ENCODE results near the gene CCDC30.
"Not testable (repeated sequence)": the region's sequence is repeated elsewhere in the genome, so short reads cannot be mapped to it uniquely, and the experiment has no call there.

Gene CCDC30

DNA sequence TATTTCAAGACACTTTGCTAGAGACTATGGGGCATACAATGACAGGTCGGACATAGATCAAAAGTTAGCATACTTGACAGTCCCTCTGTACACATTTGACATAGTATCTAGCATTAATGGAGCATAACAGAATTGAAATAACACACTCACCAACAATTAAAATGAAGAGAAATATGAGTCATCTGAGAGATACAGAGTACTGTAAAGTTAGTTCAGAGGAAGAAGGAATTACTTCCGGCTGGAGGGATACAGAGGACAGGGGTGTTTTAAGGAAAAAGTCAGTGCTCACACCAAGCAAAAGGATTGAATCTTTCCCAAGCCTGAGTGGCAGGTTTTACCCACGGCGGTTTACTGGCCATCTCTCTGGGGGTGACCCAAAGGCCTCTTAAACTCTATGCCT lies 9.7 kb upstream of the CCDC30 start:
- DNase-seq = no peak

DNA sequence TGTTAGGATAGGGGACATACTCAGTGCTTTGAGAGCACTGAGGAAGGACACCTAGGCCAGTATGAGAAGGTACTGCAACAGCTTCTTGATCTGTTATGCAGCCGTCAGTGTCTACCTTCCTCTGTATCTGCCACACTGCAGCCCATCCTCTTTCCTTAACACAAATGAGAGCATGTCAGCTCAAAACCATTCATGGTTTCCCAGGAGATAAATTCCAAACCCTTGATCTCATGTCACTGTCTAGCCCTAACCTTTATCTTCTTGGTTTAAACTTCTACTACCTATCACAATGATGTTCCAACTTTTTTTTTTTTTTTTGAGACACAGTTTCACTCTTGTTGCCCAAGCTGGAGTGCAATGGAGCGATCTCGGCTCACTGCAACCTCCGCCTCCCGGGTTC lies 8.7 kb upstream of the CCDC30 start:
- DNase-seq = no peak

DNA sequence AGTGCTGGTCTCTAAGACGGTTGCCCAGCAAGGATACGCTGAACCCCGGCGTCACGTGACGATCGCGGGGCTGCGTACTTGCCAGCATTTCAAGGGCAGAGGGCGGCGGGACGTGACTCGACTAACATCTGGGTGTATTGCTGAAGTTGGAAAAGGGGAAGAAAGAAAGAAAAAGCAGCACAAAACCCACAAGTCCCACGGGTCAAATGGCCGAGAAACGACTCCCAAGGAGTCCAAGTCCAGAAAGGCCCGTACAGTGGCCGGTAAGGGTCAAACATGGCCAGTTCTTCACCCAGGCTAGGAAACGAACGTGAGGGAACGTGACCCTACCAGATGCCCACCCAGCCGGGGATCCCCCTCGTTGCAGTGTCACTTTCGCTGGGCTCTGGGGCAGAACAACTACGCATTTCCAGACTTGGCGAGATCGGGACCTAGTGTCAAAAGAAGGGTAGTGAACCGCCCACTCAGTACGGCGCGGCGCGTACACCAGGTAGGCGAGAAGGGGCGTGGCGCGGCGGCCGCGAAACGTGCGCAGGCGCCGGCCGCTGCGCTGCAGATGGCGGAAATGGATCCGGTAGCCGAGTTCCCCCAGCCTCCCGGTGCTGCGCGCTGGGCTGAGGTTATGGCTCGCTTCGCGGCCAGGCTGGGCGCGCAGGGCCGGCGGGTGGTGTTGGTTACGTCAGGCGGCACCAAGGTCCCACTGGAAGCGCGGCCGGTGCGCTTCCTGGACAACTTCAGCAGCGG lies 6.9 kb upstream of the CCDC30 start, which contains the start of the genes PPCS and ZMYND12:
PPCS (plus strand) TSS at position 534 of the 744 bp plus-strand sequence; CDS start at position 557, 23 bp downstream.
ZMYND12 (minus strand) TSS at position 13 of the 744 bp plus-strand sequence. CDS start 25 bp downstream, outside the sequence.
- peak; percentile 94 for DNase-seq

DNA sequence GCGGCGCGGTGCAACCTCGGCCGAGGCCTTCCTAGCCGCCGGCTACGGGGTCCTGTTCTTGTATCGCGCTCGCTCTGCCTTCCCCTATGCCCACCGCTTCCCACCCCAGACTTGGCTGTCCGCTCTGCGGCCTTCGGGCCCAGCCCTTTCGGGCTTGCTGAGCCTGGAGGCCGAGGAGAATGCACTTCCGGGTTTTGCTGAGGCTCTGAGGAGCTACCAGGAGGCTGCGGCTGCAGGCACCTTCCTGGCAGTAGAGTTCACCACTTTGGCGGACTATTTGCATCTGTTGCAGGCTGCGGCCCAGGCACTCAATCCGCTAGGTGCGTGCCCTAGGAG lies 6.4 kb upstream of the CCDC30 start:
- peak; percentile 71 for DNase-seq

DNA sequence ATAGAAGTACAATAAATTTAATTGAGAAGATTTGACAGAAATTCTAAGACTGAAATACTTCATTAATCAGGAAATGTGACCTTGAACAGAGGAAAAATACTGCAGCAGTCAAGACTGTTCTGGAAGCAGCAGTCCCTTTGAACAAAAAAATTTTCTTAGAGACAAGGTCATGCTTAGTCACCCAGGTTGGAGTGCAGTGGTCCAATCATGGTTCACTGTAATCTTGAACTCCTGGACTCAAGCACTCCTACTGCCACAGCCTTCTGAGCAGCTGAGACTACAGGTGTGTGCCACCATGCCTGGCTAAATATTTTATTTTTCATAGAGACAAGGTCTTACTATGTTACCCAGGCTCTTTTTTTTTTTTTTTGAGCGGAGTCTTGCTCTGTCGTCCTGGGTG lies 1.9 kb upstream of the CCDC30 start:
- DNase-seq = no peak

DNA sequence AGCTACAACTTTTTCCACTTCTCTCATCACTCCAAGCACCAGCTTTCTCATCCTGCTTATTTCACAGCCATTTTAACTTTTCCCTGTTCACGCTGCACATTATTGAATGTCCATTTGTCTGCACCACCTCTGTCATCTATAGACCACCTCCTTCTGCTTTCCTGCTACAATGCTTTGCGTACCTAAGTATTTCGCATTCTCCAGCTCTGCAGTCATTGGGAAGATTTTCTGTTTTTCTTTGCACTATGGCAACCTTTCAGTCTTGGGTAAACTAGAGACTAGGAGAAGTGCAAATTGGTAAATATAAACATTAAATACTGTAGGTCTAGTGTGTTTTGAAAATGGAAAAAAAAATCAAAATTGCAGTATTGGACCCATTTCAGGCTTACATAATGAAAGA lies 835 bp downstream of the CCDC30 start:
- no peak for DNase-seq

DNA sequence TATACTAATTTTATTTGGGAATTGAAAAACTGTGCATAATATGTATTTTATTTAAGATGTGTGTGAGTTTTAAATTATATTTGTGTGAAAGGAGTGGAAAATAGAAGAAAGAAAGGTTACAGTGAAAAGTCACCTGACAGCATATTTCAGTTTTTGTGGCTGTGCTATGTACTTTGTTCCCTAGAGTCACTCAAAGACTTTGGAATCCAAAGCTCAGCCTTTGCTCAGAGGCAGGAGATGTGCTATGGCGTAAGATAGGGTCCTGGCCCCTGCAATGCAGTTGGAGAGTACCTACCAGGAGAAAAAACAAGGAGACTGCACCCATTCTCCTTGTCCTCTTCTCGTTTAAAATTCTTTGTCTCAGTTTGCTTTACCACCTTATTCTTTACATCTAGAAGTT lies 2.9 kb downstream of the CCDC30 start:
- no peak for DNase-seq

DNA sequence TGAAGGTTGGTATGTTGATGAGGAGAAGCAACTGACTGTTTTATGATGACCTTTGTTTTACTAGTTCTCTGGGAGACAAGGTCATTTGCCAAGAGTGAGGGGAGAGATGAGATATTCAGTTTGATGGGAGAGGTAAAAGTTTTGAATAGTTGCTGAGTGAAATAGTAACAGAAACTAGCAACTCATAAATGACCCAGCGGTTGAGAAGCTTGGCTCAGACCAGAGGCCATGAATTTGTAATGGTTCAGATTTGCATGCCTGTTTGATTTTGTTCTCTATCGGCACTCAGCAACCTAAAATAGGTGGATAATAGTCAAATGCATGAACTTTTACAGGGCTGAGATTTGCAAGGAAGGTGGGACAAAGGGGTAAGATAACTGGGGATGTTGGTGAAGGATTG lies 6.6 kb downstream of the CCDC30 start:
- no peak for DNase-seq

DNA sequence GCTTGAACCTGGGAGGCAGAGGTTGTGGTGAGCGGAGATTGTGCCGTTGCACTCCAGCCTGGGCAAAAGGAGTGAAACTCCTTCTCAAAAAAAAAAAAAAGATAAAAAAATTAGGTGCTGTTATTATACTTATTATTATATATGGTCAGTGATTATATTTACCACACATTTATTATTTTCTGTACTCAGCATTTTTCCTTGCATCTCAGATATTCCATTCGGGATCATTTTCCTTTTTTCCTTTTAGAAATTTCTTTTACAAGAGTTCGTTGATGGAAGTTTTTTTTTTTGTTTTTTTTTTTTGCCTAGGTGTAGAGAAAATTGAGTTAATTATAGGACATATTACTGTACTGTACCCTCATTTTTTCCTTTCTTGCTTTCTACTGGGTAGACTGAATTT lies 13.5 kb downstream of the CCDC30 start:
- no peak for DNase-seq

DNA sequence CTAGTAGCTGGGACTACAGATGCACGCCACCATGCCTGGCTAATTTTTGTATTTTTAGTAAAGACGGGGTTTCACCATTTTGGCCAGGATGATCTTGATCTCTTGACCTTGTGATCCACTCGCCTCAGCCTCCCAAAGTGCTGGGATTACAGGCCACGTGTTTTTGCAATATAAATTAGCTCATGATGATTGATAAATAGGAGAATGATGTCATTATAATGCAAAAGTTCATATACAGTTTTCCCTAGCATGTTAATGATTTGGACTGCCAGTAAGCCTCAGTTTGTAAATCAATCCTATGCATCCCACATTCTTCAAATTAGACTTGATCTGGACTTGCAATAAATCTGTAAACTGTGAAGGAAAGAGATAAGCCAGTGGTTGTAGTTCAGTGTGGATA lies 14.3 kb downstream of the CCDC30 start:
- DNase-seq = not testable (repeated sequence)

DNA sequence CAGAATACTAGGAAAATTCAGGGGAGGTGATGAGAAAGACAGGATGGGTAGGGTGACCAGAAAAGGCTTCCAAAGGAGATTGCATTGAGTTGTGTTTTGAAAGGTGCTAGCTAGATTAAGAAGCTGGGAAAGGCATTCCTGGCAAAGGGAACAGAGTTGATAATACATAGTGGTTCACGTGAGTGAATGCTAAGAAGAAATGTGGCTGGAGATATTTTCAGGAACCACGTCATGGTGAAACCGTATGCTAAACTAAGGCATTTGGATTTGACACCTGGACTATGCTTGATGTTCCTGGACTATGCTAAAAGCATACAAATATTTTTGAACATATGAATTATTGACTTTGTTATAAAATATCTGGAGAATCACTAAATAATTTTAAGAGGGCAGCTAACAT lies 14.7 kb downstream of the CCDC30 start:
- no peak for DNase-seq

DNA sequence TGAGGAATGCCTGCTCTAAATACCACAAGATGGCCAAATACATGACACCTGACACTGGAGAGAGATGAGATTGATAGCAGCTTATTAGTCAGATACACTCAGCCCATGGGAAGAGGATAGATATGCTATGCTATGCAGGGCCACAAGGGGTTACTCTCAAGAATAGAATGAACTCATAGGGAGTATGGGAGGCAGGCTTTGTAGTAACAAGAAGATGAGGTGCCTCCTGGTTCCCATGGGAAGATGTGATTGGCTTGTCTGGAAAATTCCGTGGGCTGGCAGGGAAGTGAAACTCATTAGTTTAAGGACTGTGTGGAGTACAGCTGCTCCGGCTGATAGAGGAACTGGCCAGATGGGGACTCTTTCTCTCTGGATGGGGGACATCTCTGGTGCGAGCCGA lies 16.5 kb downstream of the CCDC30 start:
- DNase-seq = no peak

DNA sequence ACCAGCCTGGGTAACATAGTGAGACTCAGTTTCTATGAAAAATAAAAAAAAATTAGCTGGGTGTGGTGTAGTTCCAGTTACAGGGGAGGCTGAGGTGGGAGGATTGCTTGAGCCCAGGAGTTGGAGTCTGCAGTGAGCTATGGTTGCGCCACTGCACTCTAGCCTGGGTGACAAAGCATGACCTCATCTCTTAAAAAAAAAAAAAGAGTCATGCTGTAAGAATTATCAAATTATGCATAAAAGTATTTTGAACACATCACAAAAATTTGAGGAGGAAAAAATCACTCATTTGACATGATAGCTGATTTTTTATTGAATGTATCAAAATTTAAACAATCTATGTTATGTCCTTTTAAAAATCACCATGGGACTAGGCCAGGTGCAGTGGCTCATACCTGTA lies 17.8 kb downstream of the CCDC30 start:
- DNase-seq = no peak

DNA sequence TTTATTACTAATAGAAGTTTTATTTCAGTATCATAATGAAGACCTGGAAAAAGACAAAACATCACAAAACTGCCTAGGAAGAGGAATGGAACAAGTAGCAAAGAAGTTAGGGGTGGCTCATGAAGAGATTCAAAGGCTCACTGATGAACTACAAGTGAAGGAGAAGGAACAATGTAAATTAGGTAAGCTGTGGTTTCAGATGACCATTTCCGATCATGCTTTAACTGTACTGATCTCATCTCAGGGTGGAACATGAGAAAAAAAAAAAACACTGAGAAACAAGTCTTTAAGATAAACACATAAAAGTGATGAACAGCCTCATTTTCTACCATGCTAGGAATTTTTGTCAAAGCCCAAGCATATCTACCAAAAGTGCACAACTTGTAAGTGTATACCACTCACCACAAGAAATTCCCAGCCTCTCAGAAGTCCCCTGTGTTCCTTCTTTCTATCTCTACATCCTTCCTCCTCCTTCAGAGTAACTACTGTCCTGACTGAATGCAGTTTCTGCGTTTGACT lies 19.6 kb downstream of the CCDC30 start:
- DNase-seq = no peak

DNA sequence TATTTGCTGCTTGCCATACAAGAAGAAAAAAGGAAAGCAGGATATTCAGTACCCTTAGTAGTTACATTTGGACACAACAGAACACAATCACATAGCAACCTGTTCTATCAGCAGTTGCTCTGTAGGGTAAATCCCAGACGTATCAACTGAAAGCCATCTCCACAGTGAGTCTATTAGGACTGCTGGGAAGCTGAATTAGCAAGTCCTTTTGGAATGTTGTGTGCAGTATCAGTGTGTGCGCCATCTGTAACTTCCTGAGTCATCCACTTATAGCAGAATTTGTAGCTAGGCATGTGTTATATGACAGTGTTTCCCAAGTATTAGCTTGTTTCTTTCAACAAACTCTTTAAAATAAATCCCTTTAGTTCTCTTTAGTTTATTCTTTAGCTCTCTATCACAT lies 21.3 kb downstream of the CCDC30 start:
- no peak for DNase-seq

DNA sequence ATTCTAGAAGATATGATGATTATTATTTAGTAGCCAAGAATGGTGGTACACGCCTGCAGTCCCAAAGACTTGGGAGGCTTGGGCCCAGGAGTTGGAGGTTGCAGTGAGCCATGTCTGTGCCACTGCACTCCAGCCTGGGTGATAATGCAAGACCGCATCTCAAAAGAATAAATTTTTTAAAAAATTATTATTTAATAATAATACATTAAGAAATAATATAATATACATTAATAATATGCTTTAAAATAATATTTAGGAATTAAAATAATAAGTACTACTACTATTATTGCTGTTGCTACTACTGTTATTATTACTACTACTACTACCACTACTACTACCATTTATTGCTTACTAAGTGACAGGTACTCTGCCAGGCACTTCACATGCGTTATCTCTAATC lies 27.2 kb downstream of the CCDC30 start:
- DNase-seq = no peak

DNA sequence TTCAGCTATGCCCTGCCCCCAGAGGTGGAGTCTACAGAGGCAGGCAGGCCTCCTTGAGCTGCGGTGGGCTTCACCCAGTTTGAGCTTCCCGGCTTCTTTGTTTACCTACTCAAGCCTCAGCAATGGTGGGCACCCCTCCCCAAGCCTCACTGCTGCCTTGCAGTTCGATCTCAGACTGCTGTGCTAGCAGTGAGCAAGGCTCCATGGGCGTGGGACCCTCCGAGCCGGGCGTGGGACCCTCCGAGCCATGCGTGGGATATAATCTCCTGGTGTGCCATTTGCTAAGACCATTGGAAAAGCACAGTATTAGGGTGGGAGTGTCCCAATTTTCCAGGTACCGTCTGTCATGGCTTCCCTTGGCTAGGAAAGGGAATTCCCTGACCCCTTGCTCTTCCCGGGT lies 38.9 kb downstream of the CCDC30 start:
- DNase-seq = not testable (repeated sequence)

DNA sequence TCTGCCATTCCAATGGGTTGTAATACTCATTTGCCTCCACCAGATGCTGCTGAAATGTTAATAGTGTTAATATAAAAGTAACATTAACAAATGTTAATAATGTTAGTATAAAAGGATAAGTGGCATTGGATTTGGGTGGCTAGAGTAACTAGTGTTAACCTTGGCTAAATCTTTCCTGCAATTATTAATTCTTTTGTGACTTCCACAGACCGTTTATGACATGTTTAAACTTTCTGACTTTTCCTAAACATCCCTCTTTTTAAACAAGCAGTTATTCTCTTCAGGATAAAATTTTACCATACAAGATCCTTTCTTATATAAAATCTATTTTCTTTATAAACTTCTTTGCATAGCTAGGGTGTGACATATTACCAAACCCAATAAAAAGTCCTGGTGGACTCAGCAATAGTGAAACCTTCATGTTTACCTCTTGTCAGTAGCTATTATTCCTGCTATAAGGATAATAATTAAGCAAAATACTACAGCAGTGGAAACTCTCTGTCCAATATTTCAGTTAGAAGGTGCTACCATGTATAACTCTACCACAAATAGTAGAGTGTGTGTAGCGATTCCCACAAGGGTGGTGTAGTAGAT lies 41.5 kb downstream of the CCDC30 start:
- DNase-seq = no peak

DNA sequence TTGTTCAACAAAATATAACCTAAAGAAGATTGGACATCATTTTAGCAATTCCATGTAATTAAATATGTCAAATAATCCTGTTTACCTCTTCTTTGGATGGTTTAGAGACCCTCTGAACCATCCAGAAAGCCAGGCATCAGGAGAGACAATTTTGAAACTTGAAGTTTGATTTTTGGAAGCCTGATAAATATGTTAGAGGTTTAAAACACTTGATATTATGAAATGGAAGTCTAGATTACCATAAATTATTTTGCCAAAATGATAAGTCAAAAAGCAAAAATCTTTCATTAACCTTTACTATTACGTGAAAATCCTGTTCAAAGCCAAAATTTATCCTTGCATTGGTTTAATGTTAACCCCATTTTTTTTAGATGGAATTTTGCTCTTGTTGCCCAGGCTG lies 43.5 kb downstream of the CCDC30 start:
- DNase-seq = no peak

DNA sequence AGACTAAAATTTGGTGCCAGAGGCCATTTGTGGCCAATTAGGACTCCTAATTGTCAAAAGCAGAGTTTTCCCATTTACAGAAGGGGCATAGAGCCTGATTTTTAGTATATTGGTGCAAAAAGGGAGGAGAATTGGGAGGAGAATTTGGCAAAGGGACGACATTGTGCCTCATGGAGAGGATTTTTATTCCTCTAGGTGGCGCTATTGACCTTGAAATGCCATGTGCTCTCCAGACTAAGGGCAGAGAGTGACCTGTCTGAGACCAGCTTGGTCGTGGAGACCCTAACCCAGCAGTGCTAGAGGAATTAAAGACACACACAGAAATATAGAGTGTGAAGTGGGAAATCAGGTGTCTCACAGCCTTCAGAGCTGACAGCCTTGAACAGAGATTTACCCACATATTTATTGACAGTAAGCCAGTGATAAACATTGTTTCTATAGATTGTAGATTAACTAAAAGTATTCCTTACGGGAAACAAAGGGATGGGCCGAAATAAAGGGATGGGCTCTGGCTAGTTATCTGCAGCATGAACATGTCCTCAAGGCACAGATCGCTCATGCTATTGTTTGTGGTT lies 48.6 kb downstream of the CCDC30 start:
- DNase-seq = not testable (repeated sequence)

DNA sequence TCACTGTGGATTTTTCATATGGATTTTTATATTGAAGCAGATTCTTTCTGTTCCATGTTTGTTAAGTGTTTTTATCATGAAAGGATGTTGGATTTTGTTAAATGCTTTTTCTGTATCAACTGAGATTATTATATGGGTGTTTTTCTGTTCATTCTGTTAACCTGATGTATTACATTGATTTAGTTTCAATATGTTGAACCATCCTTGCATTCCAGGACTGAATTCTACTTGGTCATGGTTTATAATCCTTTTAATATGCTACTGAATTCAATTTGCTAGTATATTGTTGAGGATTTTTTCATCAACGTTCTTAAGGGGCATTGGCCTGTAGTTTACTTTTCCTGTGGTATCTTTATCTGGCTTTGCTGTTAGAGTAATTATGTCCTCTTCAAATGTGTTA lies 55.8 kb downstream of the CCDC30 start:
- DNase-seq = no peak

DNA sequence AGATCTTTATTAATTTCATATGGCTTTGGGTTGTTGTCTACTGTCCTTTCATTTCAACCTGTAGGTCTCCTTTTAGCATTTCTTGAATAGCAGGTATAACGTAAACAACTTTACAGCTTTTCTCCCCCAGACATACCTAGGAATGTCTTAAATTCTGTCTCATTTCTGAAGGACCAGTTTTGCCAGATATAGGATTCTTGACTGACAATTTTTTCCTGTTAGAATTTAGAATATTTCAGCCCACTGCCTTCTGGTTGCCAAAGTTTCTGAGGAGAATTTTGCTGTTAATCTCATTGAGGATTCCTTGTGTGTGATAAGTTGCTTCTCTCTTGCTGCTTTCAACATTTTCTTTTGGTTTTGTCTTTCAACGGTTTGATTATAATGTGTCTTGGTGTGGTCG lies 60.1 kb downstream of the CCDC30 start:
- DNase-seq = no peak

DNA sequence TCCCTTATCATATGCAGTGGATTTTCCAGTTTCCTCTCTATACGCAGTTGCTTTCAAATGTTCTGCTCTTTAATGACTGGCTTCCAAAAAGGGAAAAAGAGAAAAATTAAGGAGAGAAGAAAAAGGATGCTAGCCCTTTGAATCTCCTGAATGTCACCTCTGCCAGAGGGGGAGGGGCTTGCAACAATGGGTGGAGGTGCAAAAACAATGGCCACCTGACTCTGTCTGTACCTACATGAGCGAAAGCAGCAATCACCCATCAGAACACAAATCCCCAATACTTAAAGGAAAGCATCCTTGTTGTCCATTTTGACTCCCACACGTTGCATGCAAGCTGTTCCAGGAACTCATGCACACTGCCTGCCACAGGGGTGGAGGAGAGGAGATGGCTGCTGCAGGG lies 61.2 kb downstream of the CCDC30 start:
- DNase-seq = no peak

DNA sequence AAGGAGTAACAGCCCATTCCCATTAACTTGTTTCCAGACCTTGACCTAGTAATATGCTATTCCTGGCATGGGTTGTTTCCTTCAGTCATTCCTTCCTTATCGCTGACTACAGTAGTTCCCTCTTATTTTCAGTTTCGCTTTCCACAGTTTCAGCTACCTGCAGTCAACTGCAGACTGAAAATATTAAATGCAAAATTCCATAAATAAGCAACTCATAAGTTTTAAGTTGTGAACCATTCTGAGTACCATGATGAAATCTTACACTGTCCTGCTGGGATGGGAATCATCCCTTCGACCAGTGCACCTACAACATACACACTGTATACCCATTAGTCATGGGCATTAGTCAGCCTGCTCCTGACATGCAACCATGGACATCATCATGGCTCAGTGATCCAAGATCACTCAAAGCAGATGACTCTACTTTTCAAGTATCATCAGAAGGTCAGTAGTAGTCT lies 66.7 kb downstream of the CCDC30 start:
- DNase-seq = no peak

All from CD4-positive, alpha-beta T cell treated with Interleukin-17A for 4 hours (primary cell).